SK-N-SH treated with all-trans-retinoic acid at 6 μM for 48 hours (cell line): Measurements from ENCODE around the gene FAM240B.

Experiments used
- ATAC-seq: fragments of 200-7000 bp; cut with Tn5 transposase; 3 replicates; pipeline ENCODE4 v1.9.1; 2020; ENCODE audit warnings: mild to moderate bottlenecking, moderate library complexity
- ARNTL ChIP-seq: fragments of 450-650 bp; formaldehyde crosslinking; IDR thresholded peaks from 2 replicates; pipeline ENCODE4 v1.5.0; 2020; ENCODE audit warnings: low read depth, mild to moderate bottlenecking, moderate library complexity, borderline replicate concordance
- BACH2 ChIP-seq: fragments of 250-450 bp; sonication (Bioruptor Pico); IDR thresholded peaks from 2 replicates; pipeline ENCODE4 v1.9.0; 2021; ENCODE audit warnings: mild to moderate bottlenecking, borderline replicate concordance
- CSDC2 ChIP-seq: fragments of 250-450 bp; sonication (Bioruptor Pico); IDR thresholded peaks from 2 replicates; pipeline ENCODE4 v1.5.0; 2020; ENCODE audit warnings: mild to moderate bottlenecking, moderate library complexity
- ESRRG ChIP-seq: fragments of 250-450 bp; sonication (Bioruptor Pico); IDR thresholded peaks from 2 replicates; pipeline ENCODE4 v1.6.1; 2021; ENCODE audit warnings: mild to moderate bottlenecking
- GLIS3 ChIP-seq: fragments of 250-450 bp; sonication (Bioruptor Pico); IDR thresholded peaks from 2 replicates; pipeline ENCODE4 v1.5.0; 2020; ENCODE audit warnings: mild to moderate bottlenecking, moderate library complexity
- ISL1 ChIP-seq: fragments of 250-450 bp; sonication (Bioruptor Pico); IDR thresholded peaks from 2 replicates; pipeline ENCODE4 v2.1.2; 2022; ENCODE audit warnings: mild to moderate bottlenecking, moderate library complexity
- OSR1 ChIP-seq: fragments of 250-450 bp; sonication (Bioruptor Pico); IDR thresholded peaks from 2 replicates; pipeline ENCODE4 v1.8.0; 2022; ENCODE audit warnings: moderate library complexity, mild to moderate bottlenecking, inconsistent platforms
- PPARA ChIP-seq: fragments of 250-450 bp; sonication (Bioruptor Pico); IDR thresholded peaks from 2 replicates; pipeline ENCODE4 v1.5.0; 2020; ENCODE audit warnings: mild to moderate bottlenecking, borderline replicate concordance
- RARB ChIP-seq: fragments of 250-450 bp; sonication (Bioruptor Pico); IDR thresholded peaks from 2 replicates; pipeline ENCODE4 v1.8.0; 2021; ENCODE audit warnings: mild to moderate bottlenecking, moderate library complexity
- SNAI2 ChIP-seq: fragments of 250-450 bp; sonication (Bioruptor Pico); IDR thresholded peaks from 2 replicates; pipeline ENCODE4 v1.5.0; 2020; ENCODE audit warnings: mild to moderate bottlenecking, moderate library complexity
- TCF4 ChIP-seq: fragments of 250-450 bp; sonication (Bioruptor Pico); IDR thresholded peaks from 2 replicates; pipeline ENCODE4 v1.8.0; 2021; ENCODE audit warnings: mild to moderate bottlenecking, moderate library complexity, borderline replicate concordance
- TOX ChIP-seq: fragments of 250-450 bp; sonication (Bioruptor Pico); IDR thresholded peaks from 2 replicates; pipeline ENCODE4 v1.8.0; 2021; ENCODE audit warnings: mild to moderate bottlenecking, moderate library complexity, borderline replicate concordance
- ZC3H10 ChIP-seq: fragments of 250-450 bp; sonication (Bioruptor Pico); IDR thresholded peaks from 2 replicates; pipeline ENCODE4 v1.5.1; 2021; ENCODE audit warnings: mild to moderate bottlenecking, moderate library complexity
- ZFP3 ChIP-seq: fragments of 250-450 bp; sonication (Bioruptor Pico); IDR thresholded peaks from 2 replicates; pipeline ENCODE4 v1.5.0; 2020; ENCODE audit warnings: mild to moderate bottlenecking, moderate library complexity
- ZFP30 ChIP-seq: fragments of 450-650 bp; formaldehyde crosslinking; IDR thresholded peaks from 2 replicates; pipeline ENCODE4 v1.5.0; 2022; ENCODE audit warnings: mild to moderate bottlenecking, moderate library complexity
- ZNF565 ChIP-seq: fragments of 450-650 bp; formaldehyde crosslinking; conservative IDR thresholded peaks from 2 replicates; pipeline ENCODE4 v1.5.0; 2020; ENCODE audit warnings: low read depth, mild to moderate bottlenecking, moderate library complexity
- ZNF8 ChIP-seq: fragments of 450-650 bp; formaldehyde crosslinking; IDR thresholded peaks from 2 replicates; pipeline ENCODE4 v1.5.0; 2020; ENCODE audit warnings: mild to moderate bottlenecking, moderate library complexity
- TF ChIP-seq, protein P1 (sequence below): fragments of 250-450 bp; sonication (Bioruptor Pico); IDR thresholded peaks from 2 replicates; pipeline ENCODE4 v1.5.1; 2021; ENCODE audit warnings: mild to moderate bottlenecking, moderate library complexity
- TF ChIP-seq, protein P2 (sequence below): fragments of 250-450 bp; sonication (Bioruptor Pico); IDR thresholded peaks from 2 replicates; pipeline ENCODE4 v1.5.1; 2020; ENCODE audit warnings: low read depth, mild to moderate bottlenecking, moderate library complexity
- TF ChIP-seq, protein P3 (sequence below): fragments of 250-450 bp; sonication (Bioruptor Pico); IDR thresholded peaks from 2 replicates; pipeline ENCODE4 v1.8.0; 2020; ENCODE audit warnings: mild to moderate bottlenecking, moderate library complexity, borderline replicate concordance
- TF ChIP-seq, protein P4 (sequence below): fragments of 250-450 bp; sonication (Bioruptor Pico); IDR thresholded peaks from 2 replicates; pipeline ENCODE4 v1.8.0; 2021; ENCODE audit warnings: low read depth, mild to moderate bottlenecking, moderate library complexity, borderline replicate concordance
- TF ChIP-seq, protein P5 (sequence below): fragments of 250-450 bp; sonication (Bioruptor Pico); IDR thresholded peaks from 2 replicates; pipeline ENCODE4 v1.5.0; 2020; ENCODE audit warnings: mild to moderate bottlenecking, moderate library complexity

The FAM240B gene

DNA sequence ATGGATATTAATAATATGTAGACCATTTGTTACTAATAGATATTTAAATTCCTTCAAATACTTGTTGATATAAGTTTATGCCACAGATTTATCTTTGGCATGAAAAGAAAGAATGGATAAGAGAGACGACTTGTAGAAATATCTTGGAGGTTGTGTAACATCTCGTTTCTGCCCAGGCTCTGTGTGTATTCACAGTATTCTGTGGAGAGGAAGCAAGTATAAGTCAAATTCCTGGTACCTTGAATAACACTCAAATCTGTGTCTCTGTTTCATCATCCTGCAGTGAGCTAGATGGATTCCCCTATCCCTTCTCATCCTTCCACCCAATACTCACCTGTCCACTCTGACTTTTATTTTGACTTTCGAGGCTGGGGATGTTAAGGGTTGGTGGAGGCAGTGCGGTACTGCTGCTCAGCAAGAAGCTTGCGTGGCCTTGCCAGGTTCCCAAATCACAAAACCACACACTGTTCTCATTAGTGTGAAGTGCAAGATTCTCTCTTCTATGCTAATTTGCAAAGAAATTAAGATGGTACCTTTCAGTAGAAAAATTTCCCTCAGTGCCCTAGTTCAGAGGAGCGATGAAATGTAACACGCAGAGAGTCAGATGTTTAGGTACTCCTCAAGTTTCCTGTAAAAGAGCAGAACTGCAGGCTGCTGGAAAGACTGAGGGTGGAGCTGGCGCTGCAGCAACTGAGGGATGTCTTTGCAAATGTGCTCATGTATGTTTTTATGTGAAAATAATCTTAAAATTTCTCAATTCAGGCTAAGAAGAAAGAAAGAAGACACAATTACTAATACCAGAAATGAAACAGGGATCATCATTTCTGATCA, 57.0 kb downstream of the FAM240B start:
- ATAC-seq, result no peak
- TF ChIP-seq ZNF8 (no peak), PPARA (no peak), CSDC2 (CRISPR knock-in tag) (no peak), ESRRG (no peak), SNAI2 (CRISPR knock-in tag) (no peak), ISL1 (no peak), OSR1 (CRISPR knock-in tag) (no peak), BACH2 (CRISPR knock-in tag) (no peak), ZC3H10 (CRISPR knock-in tag) (no peak), ZNF565 (no peak), RARB (CRISPR knock-in tag) (no peak), TOX (CRISPR knock-in tag) (no peak), ZFP30 (CRISPR knock-in tag) (no peak), ZFP3 (CRISPR knock-in tag) (no peak), TCF4 (CRISPR knock-in tag) (no peak)
- TF ChIP-seq, protein P1, sequence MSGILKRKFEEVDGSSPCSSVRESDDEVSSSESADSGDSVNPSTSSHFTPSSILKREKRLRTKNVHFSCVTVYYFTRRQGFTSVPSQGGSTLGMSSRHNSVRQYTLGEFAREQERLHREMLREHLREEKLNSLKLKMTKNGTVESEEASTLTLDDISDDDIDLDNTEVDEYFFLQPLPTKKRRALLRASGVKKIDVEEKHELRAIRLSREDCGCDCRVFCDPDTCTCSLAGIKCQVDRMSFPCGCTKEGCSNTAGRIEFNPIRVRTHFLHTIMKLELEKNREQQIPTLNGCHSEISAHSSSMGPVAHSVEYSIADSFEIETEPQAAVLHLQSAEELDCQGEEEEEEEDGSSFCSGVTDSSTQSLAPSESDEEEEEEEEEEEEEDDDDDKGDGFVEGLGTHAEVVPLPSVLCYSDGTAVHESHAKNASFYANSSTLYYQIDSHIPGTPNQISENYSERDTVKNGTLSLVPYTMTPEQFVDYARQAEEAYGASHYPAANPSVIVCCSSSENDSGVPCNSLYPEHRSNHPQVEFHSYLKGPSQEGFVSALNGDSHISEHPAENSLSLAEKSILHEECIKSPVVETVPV (CRISPR knock-in tag), result no peak
- TF ChIP-seq, protein P2, sequence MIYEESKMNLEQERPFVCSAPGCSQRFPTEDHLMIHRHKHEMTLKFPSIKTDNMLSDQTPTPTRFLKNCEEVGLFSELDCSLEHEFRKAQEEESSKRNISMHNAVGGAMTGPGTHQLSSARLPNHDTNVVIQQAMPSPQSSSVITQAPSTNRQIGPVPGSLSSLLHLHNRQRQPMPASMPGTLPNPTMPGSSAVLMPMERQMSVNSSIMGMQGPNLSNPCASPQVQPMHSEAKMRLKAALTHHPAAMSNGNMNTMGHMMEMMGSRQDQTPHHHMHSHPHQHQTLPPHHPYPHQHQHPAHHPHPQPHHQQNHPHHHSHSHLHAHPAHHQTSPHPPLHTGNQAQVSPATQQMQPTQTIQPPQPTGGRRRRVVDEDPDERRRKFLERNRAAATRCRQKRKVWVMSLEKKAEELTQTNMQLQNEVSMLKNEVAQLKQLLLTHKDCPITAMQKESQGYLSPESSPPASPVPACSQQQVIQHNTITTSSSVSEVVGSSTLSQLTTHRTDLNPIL (CRISPR knock-in tag), result no peak
- TF ChIP-seq, protein P3, sequence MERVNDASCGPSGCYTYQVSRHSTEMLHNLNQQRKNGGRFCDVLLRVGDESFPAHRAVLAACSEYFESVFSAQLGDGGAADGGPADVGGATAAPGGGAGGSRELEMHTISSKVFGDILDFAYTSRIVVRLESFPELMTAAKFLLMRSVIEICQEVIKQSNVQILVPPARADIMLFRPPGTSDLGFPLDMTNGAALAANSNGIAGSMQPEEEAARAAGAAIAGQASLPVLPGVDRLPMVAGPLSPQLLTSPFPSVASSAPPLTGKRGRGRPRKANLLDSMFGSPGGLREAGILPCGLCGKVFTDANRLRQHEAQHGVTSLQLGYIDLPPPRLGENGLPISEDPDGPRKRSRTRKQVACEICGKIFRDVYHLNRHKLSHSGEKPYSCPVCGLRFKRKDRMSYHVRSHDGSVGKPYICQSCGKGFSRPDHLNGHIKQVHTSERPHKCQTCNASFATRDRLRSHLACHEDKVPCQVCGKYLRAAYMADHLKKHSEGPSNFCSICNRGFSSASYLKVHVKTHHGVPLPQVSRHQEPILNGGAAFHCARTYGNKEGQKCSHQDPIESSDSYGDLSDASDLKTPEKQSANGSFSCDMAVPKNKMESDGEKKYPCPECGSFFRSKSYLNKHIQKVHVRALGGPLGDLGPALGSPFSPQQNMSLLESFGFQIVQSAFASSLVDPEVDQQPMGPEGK, result no peak
- TF ChIP-seq, protein P4, sequence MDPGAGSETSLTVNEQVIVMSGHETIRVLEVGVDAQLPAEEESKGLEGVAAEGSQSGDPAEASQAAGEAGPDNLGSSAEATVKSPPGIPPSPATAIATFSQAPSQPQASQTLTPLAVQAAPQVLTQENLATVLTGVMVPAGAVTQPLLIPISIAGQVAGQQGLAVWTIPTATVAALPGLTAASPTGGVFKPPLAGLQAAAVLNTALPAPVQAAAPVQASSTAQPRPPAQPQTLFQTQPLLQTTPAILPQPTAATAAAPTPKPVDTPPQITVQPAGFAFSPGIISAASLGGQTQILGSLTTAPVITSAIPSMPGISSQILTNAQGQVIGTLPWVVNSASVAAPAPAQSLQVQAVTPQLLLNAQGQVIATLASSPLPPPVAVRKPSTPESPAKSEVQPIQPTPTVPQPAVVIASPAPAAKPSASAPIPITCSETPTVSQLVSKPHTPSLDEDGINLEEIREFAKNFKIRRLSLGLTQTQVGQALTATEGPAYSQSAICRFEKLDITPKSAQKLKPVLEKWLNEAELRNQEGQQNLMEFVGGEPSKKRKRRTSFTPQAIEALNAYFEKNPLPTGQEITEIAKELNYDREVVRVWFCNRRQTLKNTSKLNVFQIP (CRISPR knock-in tag), result no peak
- TF ChIP-seq, all 23 proteins: peak for 0

DNA sequence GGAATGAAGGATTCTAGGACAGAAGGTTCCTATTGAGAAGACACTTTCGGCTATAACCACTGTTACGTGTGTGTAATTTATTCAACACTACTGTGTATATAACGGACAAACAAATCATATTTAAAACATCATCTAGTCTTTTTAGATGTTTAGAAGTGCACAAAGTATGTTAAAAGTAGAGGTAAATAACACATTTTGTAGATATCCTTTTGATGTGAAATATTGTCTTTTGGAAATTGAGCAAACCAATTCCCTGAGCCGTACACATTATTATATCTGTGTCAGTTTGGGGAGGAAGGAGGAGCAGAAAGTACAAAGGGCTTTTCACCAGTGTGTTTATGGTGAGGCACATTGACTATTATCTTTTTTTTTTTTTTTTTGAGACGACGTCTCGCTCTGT, 60.4 kb downstream of the FAM240B start:
- no peak for ATAC-seq
- TF ChIP-seq, protein P5, sequence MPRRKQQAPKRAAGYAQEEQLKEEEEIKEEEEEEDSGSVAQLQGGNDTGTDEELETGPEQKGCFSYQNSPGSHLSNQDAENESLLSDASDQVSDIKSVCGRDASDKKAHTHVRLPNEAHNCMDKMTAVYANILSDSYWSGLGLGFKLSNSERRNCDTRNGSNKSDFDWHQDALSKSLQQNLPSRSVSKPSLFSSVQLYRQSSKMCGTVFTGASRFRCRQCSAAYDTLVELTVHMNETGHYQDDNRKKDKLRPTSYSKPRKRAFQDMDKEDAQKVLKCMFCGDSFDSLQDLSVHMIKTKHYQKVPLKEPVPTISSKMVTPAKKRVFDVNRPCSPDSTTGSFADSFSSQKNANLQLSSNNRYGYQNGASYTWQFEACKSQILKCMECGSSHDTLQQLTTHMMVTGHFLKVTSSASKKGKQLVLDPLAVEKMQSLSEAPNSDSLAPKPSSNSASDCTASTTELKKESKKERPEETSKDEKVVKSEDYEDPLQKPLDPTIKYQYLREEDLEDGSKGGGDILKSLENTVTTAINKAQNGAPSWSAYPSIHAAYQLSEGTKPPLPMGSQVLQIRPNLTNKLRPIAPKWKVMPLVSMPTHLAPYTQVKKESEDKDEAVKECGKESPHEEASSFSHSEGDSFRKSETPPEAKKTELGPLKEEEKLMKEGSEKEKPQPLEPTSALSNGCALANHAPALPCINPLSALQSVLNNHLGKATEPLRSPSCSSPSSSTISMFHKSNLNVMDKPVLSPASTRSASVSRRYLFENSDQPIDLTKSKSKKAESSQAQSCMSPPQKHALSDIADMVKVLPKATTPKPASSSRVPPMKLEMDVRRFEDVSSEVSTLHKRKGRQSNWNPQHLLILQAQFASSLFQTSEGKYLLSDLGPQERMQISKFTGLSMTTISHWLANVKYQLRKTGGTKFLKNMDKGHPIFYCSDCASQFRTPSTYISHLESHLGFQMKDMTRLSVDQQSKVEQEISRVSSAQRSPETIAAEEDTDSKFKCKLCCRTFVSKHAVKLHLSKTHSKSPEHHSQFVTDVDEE (CRISPR knock-in tag), result no peak
- TF ChIP-seq, protein P2 (CRISPR knock-in tag), result no peak
- TF ChIP-seq ARNTL, result no peak
- TF ChIP-seq GLIS3 (CRISPR knock-in tag), result no peak
- TF ChIP-seq, all 23 proteins: peak for 0
